ENCODE measurements around the gene LDHAL6B.

The LDHAL6B gene

GRCh38 chr15:59222906-59223550 lies 16.4 kb downstream of the LDHAL6B start:
- in situ Hi-C loops (cut with MboI; ENCODE audit: low sequenced_read_pairs, unreplicated experiment), result no loop called here
- no peak for TF ChIP-seq CTCF (IDR thresholded peaks at IDR 0.05; ENCODE audit: borderline replicate concordance, control extremely low read depth, extremely low read depth, insufficient read depth, missing control alignments)
- no peak for DNase-seq (ENCODE audit: low spot score)

- in situ Hi-C loops (cut with MboI; ENCODE audit: low sequenced_read_pairs, unreplicated experiment), result no loop called here
- no peak for DNase-seq (ENCODE audit: low spot score)
- no peak for TF ChIP-seq CTCF (IDR thresholded peaks at IDR 0.05; ENCODE audit: borderline replicate concordance, control extremely low read depth, extremely low read depth, insufficient read depth, missing control alignments)
These were observed 17.1 kb downstream of the LDHAL6B start for GRCh38 chr15:59223736-59224135.

GRCh38 chr15:59224474-59224873 lies 17.8 kb downstream of the LDHAL6B start:
- no peak for DNase-seq (ENCODE audit: low spot score)
- in situ Hi-C loops (cut with MboI; ENCODE audit: low sequenced_read_pairs, unreplicated experiment), result no loop called here
- no peak for TF ChIP-seq CTCF (IDR thresholded peaks at IDR 0.05; ENCODE audit: borderline replicate concordance, control extremely low read depth, extremely low read depth, insufficient read depth, missing control alignments)

- in situ Hi-C loops (cut with MboI; ENCODE audit: low sequenced_read_pairs, unreplicated experiment), result no loop called here
- DNase-seq (ENCODE audit: low spot score), result no peak
- TF ChIP-seq CTCF (IDR thresholded peaks at IDR 0.05; ENCODE audit: borderline replicate concordance, control extremely low read depth, extremely low read depth, insufficient read depth, missing control alignments), result no peak
These were observed 20.4 kb downstream of the LDHAL6B start for GRCh38 chr15:59227021-59227420.

- in situ Hi-C loops (cut with MboI; ENCODE audit: low sequenced_read_pairs, unreplicated experiment), result no loop called here
- no peak for DNase-seq (ENCODE audit: low spot score)
- no peak for TF ChIP-seq CTCF (IDR thresholded peaks at IDR 0.05; ENCODE audit: borderline replicate concordance, control extremely low read depth, extremely low read depth, insufficient read depth, missing control alignments)
These were observed 22.4 kb downstream of the LDHAL6B start for GRCh38 chr15:59229015-59229414.

- in situ Hi-C loops (cut with MboI; ENCODE audit: low sequenced_read_pairs, unreplicated experiment), result no loop called here
- TF ChIP-seq CTCF (IDR thresholded peaks at IDR 0.05; ENCODE audit: borderline replicate concordance, control extremely low read depth, extremely low read depth, insufficient read depth, missing control alignments), result no peak
- DNase-seq (ENCODE audit: low spot score), result no peak
These were observed 22.8 kb downstream of the LDHAL6B start for GRCh38 chr15:59229453-59229852.

All from GM13976 (cell line).